GM12891 (cell line): ENCODE measurements around the gene MCTP1.

Experiments used
- PAX5 ChIP-seq: IDR thresholded peaks from 2 replicates; pipeline ENCODE4 v1.6.1; 2011; ENCODE audit warnings: low read length, moderate library complexity, mild to moderate bottlenecking; ENCODE audit not compliant: insufficient read depth, severe bottlenecking
- POLR2A ChIP-seq: IDR thresholded peaks from 2 replicates; pipeline ENCODE4 v1.6.1; 2011; ENCODE audit warnings: low read depth, low read length, control low read depth
- POLR2AphosphoS5 ChIP-seq: IDR thresholded peaks from 2 replicates; pipeline ENCODE4 v1.6.1; 2011; ENCODE audit warnings: low read depth, low read length, control low read depth
- SPI1 ChIP-seq: IDR thresholded peaks from 2 replicates; pipeline ENCODE4 v1.6.1; 2011; ENCODE audit warnings: low read depth, low read length, control low read depth
- TAF1 ChIP-seq: IDR thresholded peaks from 2 replicates; pipeline ENCODE4 v1.6.1; 2011; ENCODE audit warnings: low read depth, low read length, control low read depth

DNA sequence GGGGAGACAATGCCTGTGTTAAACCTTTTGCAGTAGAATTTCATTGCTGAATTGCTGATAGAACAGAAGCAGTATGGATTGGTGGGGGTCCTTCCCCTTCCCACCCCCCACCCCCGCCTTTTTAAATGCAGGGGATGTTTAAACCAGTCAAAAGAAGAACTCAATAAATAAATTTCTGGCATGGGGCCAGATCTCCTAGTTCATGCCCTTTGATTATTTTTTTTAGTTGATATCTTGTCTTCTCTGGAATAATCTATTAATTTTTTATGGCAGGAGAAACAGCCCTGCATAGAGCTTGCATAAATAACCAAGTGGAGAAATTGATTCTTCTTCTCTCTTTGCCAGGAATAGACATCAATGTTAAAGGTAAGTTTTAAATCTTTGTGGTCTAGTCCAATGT lies 593.6 kb downstream of the MCTP1 start:
- no peak for TF ChIP-seq POLR2A
- no peak for TF ChIP-seq POLR2AphosphoS5
- TF ChIP-seq TAF1: no peak
- TF ChIP-seq SPI1: no peak
- no peak for TF ChIP-seq PAX5
